OCI-LY3 (cell line): Measurements from ENCODE around the gene SLC2A13.

Experiments
- EZH2phosphoT487 ChIP-seq: fragments of 200-600 bp; shearing (Covaris generic); IDR thresholded peaks from 2 replicates; pipeline ENCODE4 v1.6.1; 2018; ENCODE audit warnings: antibody characterized with exemption, mixed run types, low read depth
- TF ChIP-seq, protein P1 (sequence below): fragments of 200-600, 300-600 bp; sonication (generic); IDR thresholded peaks from 2 replicates; pipeline ENCODE4 v1.5.1; 2014; ENCODE audit warnings: antibody characterized with exemption, low read length, low read depth

DNA sequence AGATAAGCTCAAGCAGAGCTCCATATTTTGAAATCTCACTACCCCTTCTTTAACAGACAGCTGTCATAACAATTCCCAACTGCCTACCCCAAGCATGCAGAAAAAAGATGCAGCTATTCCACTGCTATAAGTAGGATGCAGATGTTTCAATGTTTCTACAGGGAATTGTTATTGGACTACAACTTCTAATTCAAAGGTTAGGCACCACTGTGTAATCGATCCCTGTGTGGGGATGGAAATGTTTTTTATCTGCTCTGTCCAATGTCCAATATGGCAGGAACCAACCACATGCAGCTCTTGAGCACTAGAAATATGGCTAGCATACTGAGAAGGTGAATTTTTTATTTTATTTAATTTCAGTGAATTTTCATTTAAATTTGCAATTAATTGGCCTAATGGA, 208.6 kb downstream of the SLC2A13 start:
- TF ChIP-seq, protein P1, sequence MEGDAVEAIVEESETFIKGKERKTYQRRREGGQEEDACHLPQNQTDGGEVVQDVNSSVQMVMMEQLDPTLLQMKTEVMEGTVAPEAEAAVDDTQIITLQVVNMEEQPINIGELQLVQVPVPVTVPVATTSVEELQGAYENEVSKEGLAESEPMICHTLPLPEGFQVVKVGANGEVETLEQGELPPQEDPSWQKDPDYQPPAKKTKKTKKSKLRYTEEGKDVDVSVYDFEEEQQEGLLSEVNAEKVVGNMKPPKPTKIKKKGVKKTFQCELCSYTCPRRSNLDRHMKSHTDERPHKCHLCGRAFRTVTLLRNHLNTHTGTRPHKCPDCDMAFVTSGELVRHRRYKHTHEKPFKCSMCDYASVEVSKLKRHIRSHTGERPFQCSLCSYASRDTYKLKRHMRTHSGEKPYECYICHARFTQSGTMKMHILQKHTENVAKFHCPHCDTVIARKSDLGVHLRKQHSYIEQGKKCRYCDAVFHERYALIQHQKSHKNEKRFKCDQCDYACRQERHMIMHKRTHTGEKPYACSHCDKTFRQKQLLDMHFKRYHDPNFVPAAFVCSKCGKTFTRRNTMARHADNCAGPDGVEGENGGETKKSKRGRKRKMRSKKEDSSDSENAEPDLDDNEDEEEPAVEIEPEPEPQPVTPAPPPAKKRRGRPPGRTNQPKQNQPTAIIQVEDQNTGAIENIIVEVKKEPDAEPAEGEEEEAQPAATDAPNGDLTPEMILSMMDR, result no peak
- no peak for TF ChIP-seq EZH2phosphoT487
